H1 (cell line): Measurements from ENCODE around the gene PXN. TPM values are rescaled to one million over a fixed set of nuclear protein-coding genes. Genes with fewer than 3 reads are reported as not detected.

ENCODE experiments used
- SP2 ChIP-seq: IDR thresholded peaks from 2 replicates; pipeline ENCODE4 v1.6.1; 2012; ENCODE audit warnings: mild to moderate bottlenecking, low read length, inconsistent platforms
- polyA plus RNA-seq, 7 experiments: library from polyadenylated mRNA; depleted of rRNA in 3 of 7; stranded (reverse) in 5 of 7; unstranded in 2 of 7; fragments of >200 nt in 5 of 7; fragments of 200-250 nt in 2 of 7; gene quantifications; 1 replicate in 5 of 7; 2 replicates in 1 of 7; 4 replicates in 1 of 7; pipeline versions ENCODE4 v1.2.1 to v1.2.3, GENCODE V29; 2011 to 2013; ENCODE audit warnings: missing spikeins in 2 of 7, mixed read lengths in 2 of 7
- total RNA-seq: library from RNA; stranded (reverse); fragmentation: NEBNext Ultra II Directional; extraction: Animal tissue kit (Norgen Biotek cat#: 25700); gene quantifications from 2 replicates; pipeline ENCODE4 v1.2.1, GENCODE V29; 2021

Gene PXN
- total and polyA plus RNA-seq, 2 of the 8 experiments (the other 6 are each of a cell fraction or from before 2014, with no cell fraction given), result 51.0 to 105 TPM

GRCh38 chr12:120249266-120249874, 16.2 kb downstream of the PXN start (continued):
- TF ChIP-seq SP2, result no peak
